Measurements from ENCODE around the gene HK3. TPM values are rescaled to one million over a fixed set of nuclear protein-coding genes. Genes with fewer than 3 reads are reported as not detected.

Gene HK3
- total RNA-seq, 2 donors from 2014 or later = 0.50 to 4.7 TPM

DNA sequence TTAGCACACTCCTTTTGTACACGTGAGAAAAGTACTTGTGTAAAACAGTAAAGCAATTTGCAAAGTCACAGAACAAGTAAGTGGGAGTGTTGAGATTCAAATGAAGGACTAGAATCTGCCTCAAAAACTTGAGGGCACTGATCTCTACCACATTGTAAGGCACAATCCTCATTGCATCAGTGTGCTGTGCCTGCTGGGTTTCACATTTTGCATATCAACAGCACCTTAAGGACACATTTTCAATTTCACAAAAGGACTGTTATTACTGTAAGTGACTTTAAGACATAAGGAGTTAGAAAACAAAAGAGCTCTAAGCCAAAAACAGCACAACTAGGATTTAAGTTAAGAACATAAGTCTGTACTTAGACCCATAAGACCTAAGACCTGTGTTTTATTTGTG, 44.7 kb upstream of the HK3 start:
- 44% methylated on average over 1 of the region's 1 CpG for WGBS
- intact Hi-C loops (cut with DNase I) = no loop called here
- H3K9me3 ChIP-seq = no peaks in the 10 kb centered on the region
- H3K27ac ChIP-seq = no peak overlapping the region
- no peaks in the 10 kb centered on the region for H3K36me3 ChIP-seq
- TF ChIP-seq, protein P1, sequence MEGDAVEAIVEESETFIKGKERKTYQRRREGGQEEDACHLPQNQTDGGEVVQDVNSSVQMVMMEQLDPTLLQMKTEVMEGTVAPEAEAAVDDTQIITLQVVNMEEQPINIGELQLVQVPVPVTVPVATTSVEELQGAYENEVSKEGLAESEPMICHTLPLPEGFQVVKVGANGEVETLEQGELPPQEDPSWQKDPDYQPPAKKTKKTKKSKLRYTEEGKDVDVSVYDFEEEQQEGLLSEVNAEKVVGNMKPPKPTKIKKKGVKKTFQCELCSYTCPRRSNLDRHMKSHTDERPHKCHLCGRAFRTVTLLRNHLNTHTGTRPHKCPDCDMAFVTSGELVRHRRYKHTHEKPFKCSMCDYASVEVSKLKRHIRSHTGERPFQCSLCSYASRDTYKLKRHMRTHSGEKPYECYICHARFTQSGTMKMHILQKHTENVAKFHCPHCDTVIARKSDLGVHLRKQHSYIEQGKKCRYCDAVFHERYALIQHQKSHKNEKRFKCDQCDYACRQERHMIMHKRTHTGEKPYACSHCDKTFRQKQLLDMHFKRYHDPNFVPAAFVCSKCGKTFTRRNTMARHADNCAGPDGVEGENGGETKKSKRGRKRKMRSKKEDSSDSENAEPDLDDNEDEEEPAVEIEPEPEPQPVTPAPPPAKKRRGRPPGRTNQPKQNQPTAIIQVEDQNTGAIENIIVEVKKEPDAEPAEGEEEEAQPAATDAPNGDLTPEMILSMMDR (IDR thresholded peaks at IDR 0.05) = no peak
- TF ChIP-seq POLR2AphosphoS5 (IDR thresholded peaks at IDR 0.05) = no peak
- TF ChIP-seq POLR2A (IDR thresholded peaks at IDR 0.05) = no peak
- no peak for DNase-seq (ENCODE audit: low spot score)
- H3K4me1 ChIP-seq (replicated peaks) = no peaks in the 10 kb centered on the region
- H3K27me3 ChIP-seq (replicated peaks; ENCODE audit: insufficient read depth) = no peaks in the 10 kb centered on the region
- H3K4me3 ChIP-seq = no peak overlapping the region

DNA sequence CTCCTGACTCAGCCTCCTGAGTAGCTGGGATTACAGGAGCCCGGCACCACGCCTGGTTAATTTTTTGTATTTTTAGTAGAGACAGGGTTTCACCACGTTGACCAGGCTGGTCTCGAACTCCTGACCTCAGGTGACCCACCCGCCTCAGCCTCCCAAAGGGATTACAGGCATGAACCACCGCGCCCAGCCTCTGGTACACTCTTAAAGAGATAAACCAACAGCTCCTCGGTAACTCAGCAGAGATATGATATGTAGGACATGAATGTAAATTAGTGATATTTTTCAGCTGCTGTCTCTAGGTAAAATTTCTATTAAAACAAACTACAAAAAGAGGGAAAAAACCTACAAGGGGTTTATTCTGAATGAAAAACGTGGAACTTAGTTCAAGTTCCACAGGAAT, 42.8 kb upstream of the HK3 start:
- TF ChIP-seq POLR2A (IDR thresholded peaks at IDR 0.05) = no peak
- TF ChIP-seq, protein P1 (IDR thresholded peaks at IDR 0.05) = no peak
- TF ChIP-seq POLR2AphosphoS5 (IDR thresholded peaks at IDR 0.05) = no peak
- no peaks in the 10 kb centered on the region for H3K4me1 ChIP-seq (replicated peaks)
- intact Hi-C loops (cut with DNase I) = no loop called here
- no peak for DNase-seq (ENCODE audit: low spot score)
- WGBS = 88% methylated on average over 9 of the region's 9 CpGs
- H3K4me3 ChIP-seq = no peak overlapping the region
- H3K36me3 ChIP-seq = no peaks in the 10 kb centered on the region
- no peaks in the 10 kb centered on the region for H3K27me3 ChIP-seq (replicated peaks; ENCODE audit: insufficient read depth)
- H3K9me3 ChIP-seq = no peaks in the 10 kb centered on the region
- H3K27ac ChIP-seq = no peak overlapping the region

DNA sequence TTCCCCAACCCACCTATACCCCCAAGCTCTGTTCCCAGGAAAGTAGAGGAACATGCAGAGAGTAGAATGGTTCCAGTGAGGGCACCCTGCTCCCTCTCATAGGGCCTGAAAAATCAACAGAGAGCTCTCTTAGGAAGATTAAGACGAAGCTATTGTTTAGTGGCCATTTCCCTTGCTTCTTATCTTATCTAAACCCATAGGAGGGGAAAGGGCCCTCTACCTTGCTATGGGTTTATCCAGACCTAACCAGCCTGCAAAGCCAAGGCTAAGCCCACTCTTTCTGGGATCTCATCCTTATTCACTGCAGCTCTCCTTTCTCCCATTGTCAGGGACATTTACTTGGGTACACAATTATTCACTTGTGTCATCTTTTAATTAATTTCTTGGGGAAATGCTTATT, 39.3 kb upstream of the HK3 start:
- intact Hi-C loops (cut with DNase I) = no loop called here
- 95% methylated on average over 1 of the region's 1 CpG for WGBS
- no peaks in the 10 kb centered on the region for H3K36me3 ChIP-seq

DNA sequence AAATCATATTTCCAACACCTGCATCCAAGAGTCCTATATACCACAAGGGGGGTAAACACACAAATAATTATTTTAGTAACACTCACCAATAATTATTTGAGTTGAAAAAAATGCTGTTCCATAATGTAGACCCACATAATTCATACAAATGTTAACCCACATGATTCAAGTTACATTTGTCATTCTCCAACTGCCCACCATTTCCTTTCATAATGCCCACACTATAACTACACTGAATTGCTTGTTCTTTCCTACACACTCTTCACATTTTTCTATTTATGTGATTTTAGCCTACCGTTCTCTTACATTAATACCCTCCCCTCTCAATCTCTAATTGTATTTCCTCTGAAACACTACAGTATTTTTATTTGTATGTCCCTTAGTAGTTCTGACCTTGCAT, 35.9 kb upstream of the HK3 start:
- H3K4me1 ChIP-seq (replicated peaks) = no peaks in the 10 kb centered on the region
- H3K9me3 ChIP-seq = no peaks in the 10 kb centered on the region
- H3K36me3 ChIP-seq = no peaks in the 10 kb centered on the region
- 44% methylated on average over 1 of the region's 1 CpG for WGBS
- DNase-seq (ENCODE audit: low spot score) = no peak
- TF ChIP-seq, protein P1 (IDR thresholded peaks at IDR 0.05) = no peak
- TF ChIP-seq POLR2A (IDR thresholded peaks at IDR 0.05) = no peak
- no peak for TF ChIP-seq POLR2AphosphoS5 (IDR thresholded peaks at IDR 0.05)
- intact Hi-C loops (cut with DNase I) = no loop called here
- H3K4me3 ChIP-seq = no peak overlapping the region
- H3K27ac ChIP-seq = no peak overlapping the region
- H3K27me3 ChIP-seq (replicated peaks; ENCODE audit: insufficient read depth) = no peaks in the 10 kb centered on the region

More for the DNA sequence above, 39.3 kb upstream of the HK3 start:
- Histone ChIP-seq H3K9me3 (no peaks in the 10 kb centered on the region), H3K4me3 (no peak overlapping the region), H3K27me3 (replicated peaks; ENCODE audit: insufficient read depth) (no peaks in the 10 kb centered on the region), H3K4me1 (replicated peaks) (no peaks in the 10 kb centered on the region), H3K27ac (no peak overlapping the region)
- no peak for DNase-seq (ENCODE audit: low spot score)
- TF ChIP-seq POLR2A (IDR thresholded peaks at IDR 0.05) (no peak), POLR2AphosphoS5 (IDR thresholded peaks at IDR 0.05) (no peak)
- TF ChIP-seq, protein P1 (IDR thresholded peaks at IDR 0.05) = no peak

DNA sequence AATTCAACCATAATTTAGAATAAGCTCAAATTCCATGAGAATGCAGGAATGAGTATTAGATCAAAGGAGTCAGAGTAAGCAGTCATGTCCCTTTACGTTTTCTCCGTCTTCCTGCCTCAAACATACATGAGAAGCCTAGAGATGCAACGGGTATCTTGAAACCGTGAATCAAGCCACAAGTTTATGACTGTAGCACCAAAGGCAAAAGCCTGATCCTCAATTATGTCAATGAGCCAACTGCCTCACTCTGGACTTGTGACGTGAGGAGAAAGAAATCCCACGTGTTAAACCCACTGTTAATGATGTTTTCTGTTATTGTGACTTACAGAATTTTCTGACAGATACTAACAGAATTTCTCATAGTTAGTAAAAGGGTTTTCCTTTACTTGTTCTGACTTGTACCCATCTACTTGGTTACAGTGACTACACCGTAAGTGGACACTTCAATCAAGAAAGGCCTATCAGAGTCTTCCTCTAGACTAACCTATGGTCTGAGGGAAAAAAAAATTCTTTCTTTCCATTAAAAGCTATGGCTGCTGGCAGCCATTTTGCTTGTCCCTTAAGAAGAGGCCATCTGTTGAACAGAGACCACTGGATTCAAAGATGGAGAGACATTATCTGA, 35.3 kb upstream of the HK3 start:
- no peak overlapping the region for H3K4me3 ChIP-seq
- no peak overlapping the region for H3K27ac ChIP-seq
- intact Hi-C loops (cut with DNase I) = no loop called here
- no peaks in the 10 kb centered on the region for H3K27me3 ChIP-seq (replicated peaks; ENCODE audit: insufficient read depth)
- H3K36me3 ChIP-seq = no peaks in the 10 kb centered on the region
- no peaks in the 10 kb centered on the region for H3K4me1 ChIP-seq (replicated peaks)
- TF ChIP-seq, protein P1 (IDR thresholded peaks at IDR 0.05) = no peak
- TF ChIP-seq POLR2AphosphoS5 (IDR thresholded peaks at IDR 0.05) (no peak), POLR2A (IDR thresholded peaks at IDR 0.05) (no peak)
- 85% methylated on average over 7 of the region's 7 CpGs for WGBS
- no peaks in the 10 kb centered on the region for H3K9me3 ChIP-seq
- DNase-seq (ENCODE audit: low spot score) = no peak

Data from prostate gland (tissue), 2 donors.